Measurements from ENCODE around the gene PRSS27. TPM values are rescaled to one million over a fixed set of nuclear protein-coding genes. Genes with fewer than 3 reads are reported as not detected.

PRSS27 gene
- total RNA-seq, 2 donors from 2014 or later, result 3.7 to 4.2 TPM

- TF ChIP-seq, protein P1, sequence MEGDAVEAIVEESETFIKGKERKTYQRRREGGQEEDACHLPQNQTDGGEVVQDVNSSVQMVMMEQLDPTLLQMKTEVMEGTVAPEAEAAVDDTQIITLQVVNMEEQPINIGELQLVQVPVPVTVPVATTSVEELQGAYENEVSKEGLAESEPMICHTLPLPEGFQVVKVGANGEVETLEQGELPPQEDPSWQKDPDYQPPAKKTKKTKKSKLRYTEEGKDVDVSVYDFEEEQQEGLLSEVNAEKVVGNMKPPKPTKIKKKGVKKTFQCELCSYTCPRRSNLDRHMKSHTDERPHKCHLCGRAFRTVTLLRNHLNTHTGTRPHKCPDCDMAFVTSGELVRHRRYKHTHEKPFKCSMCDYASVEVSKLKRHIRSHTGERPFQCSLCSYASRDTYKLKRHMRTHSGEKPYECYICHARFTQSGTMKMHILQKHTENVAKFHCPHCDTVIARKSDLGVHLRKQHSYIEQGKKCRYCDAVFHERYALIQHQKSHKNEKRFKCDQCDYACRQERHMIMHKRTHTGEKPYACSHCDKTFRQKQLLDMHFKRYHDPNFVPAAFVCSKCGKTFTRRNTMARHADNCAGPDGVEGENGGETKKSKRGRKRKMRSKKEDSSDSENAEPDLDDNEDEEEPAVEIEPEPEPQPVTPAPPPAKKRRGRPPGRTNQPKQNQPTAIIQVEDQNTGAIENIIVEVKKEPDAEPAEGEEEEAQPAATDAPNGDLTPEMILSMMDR (conservative IDR thresholded peaks at IDR 0.05), result no peak
- no peaks in the 10 kb centered on the region for H3K27me3 Mint-ChIP-seq (ENCODE audit: insufficient read depth)
- Histone ChIP-seq H3K9ac (ENCODE audit: extremely low read depth, low read length, poor library complexity, severe bottlenecking) (no peak overlapping the region), H3K27me3 (ENCODE audit: control insufficient read depth, insufficient read depth, low read length, poor library complexity, severe bottlenecking) (no peaks in the 10 kb centered on the region), H3K9me3 (ENCODE audit: control insufficient read depth, low read length) (no peaks in the 10 kb centered on the region), H3K4me1 (ENCODE audit: control insufficient read depth, insufficient read depth, low read length) (no peaks in the 10 kb centered on the region), H3K4me3 (ENCODE audit: low read length) (no peak overlapping the region), H3K27ac (ENCODE audit: low read depth, low read length) (no peak overlapping the region), H3K36me3 (ENCODE audit: control insufficient read depth, insufficient read depth, low read length) (peaks cover 25% of the 10 kb centered on the region)
- H3K9me3 Mint-ChIP-seq, result no peaks in the 10 kb centered on the region
- 96 to 100% methylated on average over 10 to 33 of the region's 33 CpGs for WGBS, 2 experiments (ENCODE audit: insufficient coverage in 1 of 2, insufficient read length in 1 of 2)
- H3K4me1 Mint-ChIP-seq, result no peaks in the 10 kb centered on the region
- DNase-seq, result no peak
- peaks cover 18% of the 10 kb centered on the region for H3K36me3 Mint-ChIP-seq (ENCODE audit: low read depth)
- no peak overlapping the region for H3K27ac Mint-ChIP-seq
- H3K4me3 Mint-ChIP-seq, result no peak overlapping the region
Observed at GRCh38 chr16:2704166-2704982, 15.7 kb downstream of the PRSS27 start.

- peaks cover 14% of the 10 kb centered on the region for H3K36me3 Mint-ChIP-seq (ENCODE audit: low read depth)
- H3K27ac Mint-ChIP-seq, result no peak overlapping the region
- H3K4me3 Mint-ChIP-seq, result no peak overlapping the region
- H3K4me1 Mint-ChIP-seq, result no peaks in the 10 kb centered on the region
- H3K4me3 ChIP-seq (ENCODE audit: low read length), result no peak overlapping the region
- no peak overlapping the region for H3K9ac ChIP-seq (ENCODE audit: extremely low read depth, low read length, poor library complexity, severe bottlenecking)
- H3K4me1 ChIP-seq (ENCODE audit: control insufficient read depth, insufficient read depth, low read length), result no peaks in the 10 kb centered on the region
- TF ChIP-seq, protein P1 (conservative IDR thresholded peaks at IDR 0.05), result no peak
- 95 to 96% methylated on average over 23 to 28 of the region's 28 CpGs for WGBS, 2 experiments (ENCODE audit: insufficient coverage in 1 of 2, insufficient read length in 1 of 2)
- H3K9me3 Mint-ChIP-seq, result no peaks in the 10 kb centered on the region
- H3K27me3 Mint-ChIP-seq (ENCODE audit: insufficient read depth), result no peaks in the 10 kb centered on the region
- H3K27ac ChIP-seq (ENCODE audit: low read depth, low read length), result no peak overlapping the region
- DNase-seq, result no peak
- H3K36me3 ChIP-seq (ENCODE audit: control insufficient read depth, insufficient read depth, low read length), result peaks cover 26% of the 10 kb centered on the region
- H3K9me3 ChIP-seq (ENCODE audit: control insufficient read depth, low read length), result no peaks in the 10 kb centered on the region
- no peaks in the 10 kb centered on the region for H3K27me3 ChIP-seq (ENCODE audit: control insufficient read depth, insufficient read depth, low read length, poor library complexity, severe bottlenecking)
Observed at GRCh38 chr16:2702871-2703745, 16.9 kb downstream of the PRSS27 start.

DNA sequence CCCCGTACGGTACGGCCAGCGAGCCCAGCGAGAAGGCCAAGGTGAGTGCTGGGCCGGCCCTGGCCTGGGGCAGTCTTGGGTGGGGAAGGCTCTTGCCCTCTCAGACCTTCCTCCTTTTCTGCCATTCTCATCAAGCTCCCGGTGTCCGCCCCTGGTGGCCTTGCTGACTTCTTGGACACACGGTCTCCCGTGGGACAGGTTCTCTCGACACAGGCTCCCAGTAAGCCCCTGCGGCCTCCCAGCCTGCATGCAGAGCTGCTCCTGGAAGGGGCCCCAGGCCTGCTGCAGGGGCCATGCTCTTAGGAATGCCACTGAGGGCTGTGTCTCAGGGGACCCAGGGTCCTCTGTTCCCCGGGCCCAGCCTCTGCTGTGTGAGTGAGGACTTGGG, 17.6 kb downstream of the PRSS27 start:
- no peaks in the 10 kb centered on the region for H3K4me1 ChIP-seq (ENCODE audit: control insufficient read depth, insufficient read depth, low read length)
- no peak overlapping the region for H3K9ac ChIP-seq (ENCODE audit: extremely low read depth, low read length, poor library complexity, severe bottlenecking)
- Mint-ChIP-seq H3K9me3 (no peaks in the 10 kb centered on the region), H3K4me3 (no peak overlapping the region), H3K4me1 (no peaks in the 10 kb centered on the region), H3K27ac (no peak overlapping the region), H3K27me3 (ENCODE audit: insufficient read depth) (no peaks in the 10 kb centered on the region), H3K36me3 (ENCODE audit: low read depth) (peaks cover 14% of the 10 kb centered on the region)
- TF ChIP-seq, protein P1 (conservative IDR thresholded peaks at IDR 0.05), result no peak
- no peak for DNase-seq
- no peak overlapping the region for H3K27ac ChIP-seq (ENCODE audit: low read depth, low read length)
- 93 to 96% methylated on average over 5 to 13 of the region's 13 CpGs for WGBS, 2 experiments (ENCODE audit: insufficient coverage in 1 of 2, insufficient read length in 1 of 2)
- no peaks in the 10 kb centered on the region for H3K9me3 ChIP-seq (ENCODE audit: control insufficient read depth, low read length)
- no peaks in the 10 kb centered on the region for H3K27me3 ChIP-seq (ENCODE audit: control insufficient read depth, insufficient read depth, low read length, poor library complexity, severe bottlenecking)
- no peak overlapping the region for H3K4me3 ChIP-seq (ENCODE audit: low read length)
- peaks cover 25% of the 10 kb centered on the region for H3K36me3 ChIP-seq (ENCODE audit: control insufficient read depth, insufficient read depth, low read length)

Data from endodermal cell (in vitro differentiated cells).